GM08714 (cell line): ENCODE data around the gene COL15A1.
"Not testable (repeated sequence)": the region's sequence is repeated elsewhere in the genome, so short reads cannot be mapped to it uniquely, and the experiment has no call there.

Source experiments
- H3K4me3 ChIP-seq: fragments of 200-500 bp; sonication (Bioruptor generic); 2 replicates; pipeline ENCODE4 v1.5.1; 2014; ENCODE audit warnings: mild to moderate bottlenecking, low read length, inconsistent platforms
- ZNF274 ChIP-seq: IDR thresholded peaks from 2 replicates; pipeline ENCODE4 v1.6.1; 2012; ENCODE audit warnings: mild to moderate bottlenecking, low read depth, low read length

Gene COL15A1

DNA sequence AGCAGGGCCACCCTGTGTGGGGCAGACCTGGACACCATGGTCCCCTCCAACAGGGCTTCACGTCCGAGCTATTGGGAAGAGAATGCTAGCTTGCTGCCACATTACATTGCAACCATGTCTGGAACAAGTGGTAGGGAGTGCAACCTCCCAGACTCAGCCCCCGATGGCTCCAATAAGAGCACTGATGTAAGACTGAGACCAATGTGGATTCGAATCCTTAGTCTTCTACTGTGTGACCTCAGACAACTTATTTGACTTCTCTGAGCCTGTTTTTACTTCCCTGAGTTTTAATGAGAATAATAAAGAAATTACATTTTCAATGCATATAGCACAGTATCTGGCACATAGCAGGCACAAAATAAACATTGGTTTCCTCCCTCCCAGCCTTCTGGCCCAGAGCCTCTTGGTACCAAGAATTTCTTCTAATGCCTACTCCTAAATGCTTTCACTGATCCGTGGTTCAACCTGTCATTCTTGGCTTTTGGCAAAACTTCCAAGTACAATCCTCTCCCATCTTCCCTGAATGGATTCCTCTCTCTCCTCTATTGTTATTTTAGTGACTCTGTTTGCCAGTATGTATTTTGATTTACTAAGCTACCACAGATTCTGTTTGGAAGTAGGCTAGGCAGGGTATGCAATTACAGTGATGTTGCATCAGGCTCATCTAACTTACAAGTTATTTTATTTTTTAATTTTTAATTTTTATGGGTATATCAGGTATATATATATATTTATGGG lies 34.6 kb upstream of the COL15A1 start:
- no peak overlapping the region for H3K4me3 ChIP-seq
- no peak for TF ChIP-seq ZNF274

DNA sequence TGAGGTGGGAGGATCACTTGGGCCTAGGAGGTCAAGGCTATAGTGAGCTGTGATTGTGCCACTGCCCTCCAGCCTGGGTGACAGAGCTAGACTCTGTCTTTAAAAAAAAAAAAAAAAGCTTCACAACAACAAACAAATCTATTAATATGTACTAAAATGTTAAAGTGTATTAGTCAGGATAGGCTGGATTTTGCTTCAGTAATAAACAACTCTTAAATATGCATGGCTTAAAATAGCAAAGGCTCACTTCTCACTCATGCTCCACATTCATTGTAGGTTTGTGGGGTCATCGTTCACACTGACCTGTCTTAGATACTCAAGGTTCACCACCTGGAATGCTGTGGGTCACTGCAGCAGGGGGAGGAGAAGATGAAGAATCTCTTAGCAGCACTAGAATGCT lies 33.8 kb upstream of the COL15A1 start:
- H3K4me3 ChIP-seq: no peak overlapping the region
- no peak for TF ChIP-seq ZNF274

DNA sequence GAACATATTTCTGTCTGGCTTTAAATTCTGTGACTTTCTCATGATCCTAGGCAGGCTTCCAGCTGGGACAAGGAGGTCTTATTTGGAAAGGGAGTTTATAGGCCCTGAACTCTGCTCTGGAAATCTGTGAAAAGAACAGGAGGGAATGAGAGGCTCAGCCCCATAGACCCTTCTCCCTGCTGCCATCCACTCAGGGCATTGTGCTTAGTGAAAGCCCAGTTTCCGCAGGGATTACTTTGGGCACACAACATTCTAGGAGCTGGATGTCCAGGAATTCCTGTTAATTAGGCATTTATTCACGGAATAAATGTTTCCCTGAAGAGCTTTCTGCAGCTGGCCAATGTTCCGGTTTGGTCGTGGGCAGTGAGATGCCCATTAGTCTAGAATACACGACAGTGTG lies 32.7 kb upstream of the COL15A1 start:
- no peak overlapping the region for H3K4me3 ChIP-seq
- no peak for TF ChIP-seq ZNF274

DNA sequence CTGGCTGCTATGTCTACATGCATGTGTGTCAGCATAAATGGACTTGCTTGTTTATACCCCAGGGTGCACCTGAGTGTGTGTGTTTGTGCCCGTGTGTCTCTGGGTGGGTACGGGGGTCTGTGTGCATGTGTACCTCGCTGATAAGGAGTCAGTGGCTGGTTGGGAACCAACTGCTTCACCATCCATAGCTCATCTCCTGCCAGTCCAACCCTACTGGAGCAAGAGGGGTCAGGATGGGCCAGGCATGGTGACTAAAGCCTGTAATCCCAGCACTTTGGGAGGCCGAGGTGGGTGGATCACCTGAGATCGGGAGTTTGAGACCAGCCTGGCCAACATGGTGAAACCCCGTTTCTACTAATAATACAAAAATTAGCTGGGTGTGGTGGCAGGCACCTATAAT lies 32.0 kb upstream of the COL15A1 start:
- H3K4me3 ChIP-seq: not testable (repeated sequence)

DNA sequence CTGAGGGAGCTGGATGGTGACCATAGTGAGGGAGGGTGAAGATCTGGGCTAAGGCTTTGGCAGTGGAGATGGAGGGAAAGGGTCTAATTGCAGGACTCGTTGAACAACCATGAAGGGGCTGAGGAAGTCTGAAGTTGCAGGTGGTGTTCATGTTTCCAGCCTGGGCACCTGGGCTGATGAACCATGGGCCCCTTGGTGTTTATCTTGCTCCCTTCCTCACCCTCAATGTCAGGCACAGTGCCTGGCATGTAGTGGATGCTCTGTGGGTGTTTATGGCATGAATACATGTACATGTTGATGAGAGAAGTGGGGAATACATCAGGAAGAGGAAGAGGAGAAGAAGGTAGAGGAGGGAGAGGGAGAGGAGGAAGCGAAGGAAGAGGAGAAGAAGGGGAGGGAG lies 31.3 kb upstream of the COL15A1 start:
- H3K4me3 ChIP-seq: no peak overlapping the region
- no peak for TF ChIP-seq ZNF274

DNA sequence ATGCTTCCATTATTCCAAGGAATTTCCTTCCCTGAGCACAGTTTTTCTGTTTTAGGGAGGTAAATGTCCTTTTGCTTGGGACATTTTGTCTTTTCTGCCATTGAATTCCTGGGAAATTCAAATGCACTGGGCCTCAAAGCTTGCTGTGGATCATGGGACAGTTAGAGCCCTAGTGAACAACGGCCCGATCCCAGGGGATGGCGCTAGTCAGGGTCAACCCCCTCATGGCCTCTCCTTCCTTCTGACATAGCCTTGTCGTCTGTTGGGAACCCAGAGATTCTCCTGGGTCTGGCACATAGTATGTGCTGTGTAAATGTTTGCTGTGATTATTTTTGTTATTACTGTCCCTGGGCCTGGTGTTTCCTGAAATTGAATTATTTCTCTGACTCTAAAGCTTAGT lies 30.7 kb upstream of the COL15A1 start:
- no peak for TF ChIP-seq ZNF274
- H3K4me3 ChIP-seq: no peak overlapping the region

DNA sequence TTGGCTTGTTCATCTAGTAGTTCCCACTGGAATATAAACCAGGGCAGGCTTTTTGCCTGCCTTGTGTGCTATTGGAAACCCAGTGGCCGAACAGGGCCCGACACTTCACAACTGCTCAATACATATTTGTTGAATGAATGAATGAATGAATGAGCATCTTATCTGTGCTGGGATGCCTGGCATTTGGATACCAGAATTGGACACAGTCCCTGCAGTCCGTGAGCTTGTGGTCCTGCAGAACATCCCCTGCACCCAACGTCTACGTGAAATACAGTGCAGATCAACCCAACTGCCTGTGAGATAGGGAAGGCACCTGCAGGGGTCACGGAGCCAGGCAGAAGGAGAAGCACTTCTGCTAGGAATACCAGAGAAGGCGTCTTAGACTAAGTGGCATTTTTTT lies 30.0 kb upstream of the COL15A1 start:
- no peak overlapping the region for H3K4me3 ChIP-seq
- no peak for TF ChIP-seq ZNF274

DNA sequence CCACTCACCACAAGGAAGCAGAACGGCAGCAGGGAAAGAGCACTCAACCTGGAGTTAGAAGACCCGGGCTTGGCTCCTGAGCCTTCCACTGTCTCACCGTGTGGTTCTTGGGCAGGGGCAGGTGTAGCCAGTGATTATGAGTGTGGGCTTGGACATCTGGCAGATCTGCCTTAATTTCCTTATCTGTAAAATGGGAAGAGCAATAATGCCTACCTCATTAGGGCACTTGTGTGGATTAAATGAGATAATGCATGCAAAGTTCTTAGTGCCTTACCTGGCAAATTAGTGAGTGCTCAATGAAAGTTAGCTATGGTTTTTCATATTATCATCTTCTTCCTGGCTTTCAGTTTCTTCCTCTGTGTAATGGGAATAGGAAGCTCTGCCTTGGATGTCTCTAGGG lies 28.1 kb upstream of the COL15A1 start:
- TF ChIP-seq ZNF274: no peak
- no peak overlapping the region for H3K4me3 ChIP-seq

DNA sequence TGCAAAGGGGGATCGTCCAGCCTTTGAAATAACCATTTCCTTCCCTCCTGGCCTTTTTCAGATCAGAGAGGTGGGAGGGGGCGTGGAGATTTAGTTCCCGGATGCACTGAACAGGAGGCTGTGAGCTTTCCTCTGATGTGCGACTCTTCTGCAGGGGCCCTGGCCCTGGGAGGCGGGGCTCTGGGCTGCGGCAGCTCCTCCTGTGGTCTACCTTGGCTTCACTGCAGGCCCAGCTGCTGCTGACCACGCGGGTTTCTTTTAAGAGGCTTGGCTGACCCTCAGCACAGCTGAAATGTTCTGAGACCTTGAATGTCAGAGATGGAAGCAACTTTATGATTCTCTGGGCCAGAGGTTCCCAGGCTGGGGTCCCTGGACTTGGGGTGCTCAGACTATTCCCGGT lies 27.0 kb upstream of the COL15A1 start:
- no peak for TF ChIP-seq ZNF274
- H3K4me3 ChIP-seq: no peak overlapping the region

DNA sequence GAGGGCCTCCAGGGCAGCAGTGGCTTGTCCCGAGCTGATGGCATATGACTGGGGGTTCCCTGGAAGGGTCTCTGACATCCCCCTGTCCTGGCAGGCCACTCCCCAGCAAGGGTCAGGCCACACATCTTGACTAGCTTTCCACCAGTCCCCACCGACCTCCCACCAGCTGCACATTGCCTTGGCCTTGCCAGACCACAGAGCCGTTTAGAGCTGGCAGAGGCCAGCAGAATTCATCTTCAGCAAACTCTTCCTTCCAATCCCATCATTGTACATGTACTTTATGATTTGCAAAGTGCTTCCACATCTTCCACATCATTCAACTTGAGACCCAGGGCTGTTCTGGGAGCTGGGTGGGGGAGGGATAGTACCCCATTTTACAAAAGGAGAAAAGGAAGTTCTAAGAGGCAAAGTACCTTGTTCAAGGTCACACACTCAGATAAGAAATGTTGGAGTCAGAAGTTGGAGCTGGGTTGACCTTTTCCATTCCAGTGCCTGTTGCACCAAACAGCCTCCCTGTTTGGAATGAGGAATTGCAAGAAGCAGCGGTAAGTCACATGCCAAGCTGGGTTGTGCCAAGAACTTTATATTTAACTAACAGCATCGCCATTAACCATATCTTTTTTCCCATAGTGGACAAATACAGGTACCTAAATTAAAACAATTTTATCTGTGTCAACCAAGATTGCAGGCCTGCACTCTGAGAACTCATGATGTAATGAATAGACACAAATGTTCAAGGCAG lies 25.8 kb upstream of the COL15A1 start:
- H3K4me3 ChIP-seq: no peak overlapping the region
- TF ChIP-seq ZNF274: no peak

DNA sequence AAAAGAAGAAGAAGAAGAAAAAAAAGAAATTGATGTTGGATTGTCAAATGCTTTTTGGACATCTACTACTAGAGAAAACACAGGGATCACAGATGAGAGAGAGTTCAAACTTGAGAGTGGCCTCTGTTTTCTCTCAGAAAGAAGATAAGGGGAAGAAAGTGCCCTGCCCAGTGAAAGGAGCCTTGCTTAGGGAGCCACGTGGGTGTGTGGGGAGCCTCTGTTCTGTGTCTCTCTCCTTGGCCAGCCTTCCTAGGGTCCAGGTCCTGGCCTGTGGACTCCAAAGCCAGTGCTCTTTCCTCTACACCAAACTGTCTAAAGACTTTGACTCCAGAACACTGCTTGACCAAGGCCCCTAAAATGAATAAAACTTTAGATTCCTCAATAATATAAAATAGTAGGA lies 22.0 kb upstream of the COL15A1 start:
- no peak overlapping the region for H3K4me3 ChIP-seq

DNA sequence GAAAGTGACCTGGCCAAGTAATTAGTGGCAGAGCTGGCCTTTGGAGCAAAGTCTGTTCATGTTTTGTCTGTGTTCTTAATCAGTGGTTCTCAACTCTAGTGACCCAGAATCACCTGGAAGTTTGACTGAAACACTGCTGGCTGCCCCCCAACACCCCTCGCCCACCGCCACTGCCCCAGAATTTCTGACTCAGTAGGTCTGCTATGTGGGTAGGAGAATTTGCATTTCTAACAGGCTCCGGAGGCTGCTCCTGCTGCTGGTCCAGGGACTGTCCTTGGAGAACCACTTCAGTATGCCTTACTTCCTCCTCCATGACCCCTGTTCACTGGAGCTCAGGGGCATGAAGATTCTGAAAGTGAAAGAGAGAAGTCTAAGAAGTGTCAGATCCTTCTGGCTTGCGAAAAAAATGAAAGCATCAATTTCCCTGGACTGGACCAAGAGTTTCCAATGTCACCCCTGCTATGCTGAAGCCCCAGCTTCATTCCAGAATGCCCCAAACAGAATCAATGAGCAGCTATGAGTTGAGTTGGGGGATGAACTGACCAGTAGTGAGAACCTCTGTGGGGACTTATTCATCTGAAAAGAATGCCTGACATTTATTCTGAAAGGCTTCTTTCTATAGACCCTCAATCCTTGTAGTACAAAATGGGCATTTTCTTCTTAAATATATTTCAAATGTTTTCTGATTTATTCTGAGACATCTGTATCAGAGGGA lies 20.8 kb upstream of the COL15A1 start:
- no peak overlapping the region for H3K4me3 ChIP-seq
- TF ChIP-seq ZNF274: no peak

More for the DNA sequence above, 22.0 kb upstream of the COL15A1 start:
- no peak for TF ChIP-seq ZNF274

DNA sequence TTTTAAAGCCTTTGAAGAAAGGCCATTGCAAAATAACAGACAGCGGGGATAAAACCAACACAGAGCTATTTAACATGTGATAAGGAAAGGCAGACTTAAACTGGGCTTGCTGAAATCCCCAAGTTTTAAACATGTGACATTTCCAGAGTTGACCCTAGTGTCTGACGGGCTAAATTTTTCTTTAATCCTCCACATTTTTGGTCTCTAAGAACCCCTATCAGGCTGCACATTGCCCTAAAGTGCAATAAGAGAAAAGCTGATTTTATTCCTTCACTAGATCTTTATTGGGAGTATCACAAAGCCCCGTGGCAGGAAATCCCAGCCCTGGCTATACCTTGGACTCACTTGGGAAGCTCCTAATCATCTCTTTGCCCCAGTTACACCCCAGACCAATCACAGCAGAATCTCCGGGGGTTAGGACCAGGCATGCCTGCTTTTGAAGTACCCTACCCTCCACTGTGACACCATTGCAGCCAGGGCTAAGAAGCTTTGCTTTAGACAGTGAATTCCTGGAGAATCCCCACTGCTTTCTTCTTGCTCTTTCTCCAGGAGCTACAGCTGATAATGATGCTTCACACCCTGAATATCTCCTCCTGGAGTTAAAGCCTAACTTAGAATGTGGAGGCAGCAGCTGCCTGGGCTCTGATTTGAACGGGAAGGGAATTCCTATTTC lies 20.1 kb upstream of the COL15A1 start:
- no peak for TF ChIP-seq ZNF274

More for the DNA sequence above, 20.1 kb upstream of the COL15A1 start:
- H3K4me3 ChIP-seq: no peak overlapping the region
